ENCODE results near the gene DNAJC21. TPM values are rescaled to one million over a fixed set of nuclear protein-coding genes. Genes with fewer than 3 reads are reported as not detected.
"Not testable (repeated sequence)": the region's sequence is repeated elsewhere in the genome, so short reads cannot be mapped to it uniquely, and the experiment has no call there.

Gene DNAJC21
- polyA plus RNA-seq, 2 of the 4 experiments (the other 2 are of a cell fraction): 31.1 to 36.5 TPM

DNA sequence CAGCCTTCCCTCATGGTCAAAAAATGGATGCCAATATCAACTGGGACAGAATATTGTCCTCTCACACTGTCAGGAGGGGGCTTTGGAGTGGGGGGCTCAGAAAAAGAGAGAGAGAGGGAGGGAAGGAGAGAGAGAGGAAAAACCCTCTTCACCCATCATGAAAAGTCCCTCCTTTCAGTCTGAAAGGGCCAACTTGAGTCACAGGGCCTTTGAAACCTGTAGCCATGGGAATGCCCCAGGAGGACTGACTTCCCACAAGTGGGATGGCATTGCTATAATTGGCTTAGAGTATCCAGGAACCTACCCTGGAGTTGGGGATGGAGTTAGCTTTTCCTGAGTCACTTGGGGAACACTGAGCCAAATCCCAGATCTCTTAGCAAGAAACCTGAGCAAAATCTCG lies 41.2 kb downstream of the DNAJC21 start:
- ATAC-seq (no peak), FAIRE-seq (no peak), DNase-seq (ENCODE audit: low read depth in 1 of 2, low spot score in 1 of 2) (no peak)
- H3K9me3 ChIP-seq: no peaks in the 10 kb centered on the region
- no peak overlapping the region for H3K27ac ChIP-seq
- H3K4me3 ChIP-seq: no peak overlapping the region
- H3K4me2 ChIP-seq: no peak overlapping the region
- TF ChIP-seq NFE2L2 (conservative IDR thresholded peaks at IDR 0.05; ENCODE audit: low read length) (no peak), POLR2AphosphoS2 (conservative IDR thresholded peaks at IDR 0.05; ENCODE audit: low read length) (no peak), RFX5 (IDR thresholded peaks at IDR 0.05) (no peak)
- TF ChIP-seq, protein P1, sequence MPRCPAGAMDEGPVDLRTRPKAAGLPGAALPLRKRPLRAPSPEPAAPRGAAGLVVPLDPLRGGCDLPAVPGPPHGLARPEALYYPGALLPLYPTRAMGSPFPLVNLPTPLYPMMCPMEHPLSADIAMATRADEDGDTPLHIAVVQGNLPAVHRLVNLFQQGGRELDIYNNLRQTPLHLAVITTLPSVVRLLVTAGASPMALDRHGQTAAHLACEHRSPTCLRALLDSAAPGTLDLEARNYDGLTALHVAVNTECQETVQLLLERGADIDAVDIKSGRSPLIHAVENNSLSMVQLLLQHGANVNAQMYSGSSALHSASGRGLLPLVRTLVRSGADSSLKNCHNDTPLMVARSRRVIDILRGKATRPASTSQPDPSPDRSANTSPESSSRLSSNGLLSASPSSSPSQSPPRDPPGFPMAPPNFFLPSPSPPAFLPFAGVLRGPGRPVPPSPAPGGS (IDR thresholded peaks at IDR 0.05): no peak
- ChIA-PET CTCF (interaction anchor here (1.2 kb wide), 1 partner anchor 33 kb away, joined by 3 read pairs; no protein-coding TSS in a partner anchor), POLR2A (no interaction called here)
- 65% methylated on average over 1 of the region's 1 CpG for WGBS (ENCODE audit: missing lambda C conversion rate)
- no peaks in the 10 kb centered on the region for H3K4me1 ChIP-seq

DNA sequence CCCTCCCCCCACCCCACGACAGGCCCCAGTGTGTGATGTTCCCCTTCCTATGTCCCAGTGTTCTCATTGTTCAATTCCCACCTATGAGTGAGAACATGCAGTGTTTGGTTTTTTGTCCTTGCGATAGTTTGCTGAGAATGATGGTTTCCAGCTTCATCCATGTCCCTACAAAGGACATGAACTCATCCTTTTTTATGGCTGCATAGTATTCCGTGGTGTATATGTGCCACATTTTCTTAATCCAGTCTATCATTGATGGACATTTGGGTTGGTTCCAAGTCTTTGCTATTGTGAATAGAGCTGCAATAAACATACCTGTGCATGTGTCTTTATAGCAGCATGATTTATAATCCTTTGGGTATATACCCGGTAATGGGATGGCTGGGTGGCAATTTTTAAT lies 42.3 kb downstream of the DNAJC21 start:
- CTCF ChIA-PET: interaction anchor here (1.3 kb wide), 1 partner anchor 13 kb away, joined by 3 read pairs; no protein-coding TSS in a partner anchor
- H3K4me2 ChIP-seq; H3K4me3 ChIP-seq; POLR2A ChIA-PET; H3K4me1 ChIP-seq; DNase-seq (ENCODE audit: low read depth in 1 of 2, low spot score in 1 of 2); ATAC-seq; H3K27ac ChIP-seq; H3K9me3 ChIP-seq; FAIRE-seq: not testable (repeated sequence)
- 61% methylated on average over 2 of the region's 4 CpGs for WGBS (ENCODE audit: missing lambda C conversion rate)

DNA sequence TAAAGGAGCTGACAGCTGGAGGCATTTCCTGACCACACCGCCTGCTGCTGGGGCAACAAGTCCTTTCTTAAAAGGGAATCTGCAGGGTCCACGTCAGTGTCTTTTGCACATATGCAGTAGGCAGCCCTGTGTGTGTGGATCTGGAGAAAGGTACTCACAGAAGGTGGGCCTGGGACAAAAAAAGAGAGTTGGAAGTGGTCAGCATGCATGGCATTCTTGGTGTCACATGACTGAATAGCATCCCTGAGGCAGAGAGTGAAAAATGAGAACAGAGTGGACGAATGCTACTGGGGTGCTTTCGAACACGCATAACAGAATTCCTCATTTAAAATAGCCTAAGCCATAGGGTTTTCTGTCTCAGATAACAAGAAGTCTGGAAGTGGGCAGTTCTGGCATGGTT lies 47.0 kb downstream of the DNAJC21 start:
- Histone ChIP-seq H3K4me2 (no peak overlapping the region), H3K4me3 (no peak overlapping the region), H3K4me1 (no peaks in the 10 kb centered on the region), H3K27ac (no peak overlapping the region), H3K9me3 (no peaks in the 10 kb centered on the region)
- ChIA-PET CTCF (interaction anchor here (1.2 to 2.1 kb wide), 2 partner anchors 16 to 18 kb away, joined by 3 to 8 read pairs; no protein-coding TSS in a partner anchor), POLR2A (no interaction called here)
- ATAC-seq: no peak
- FAIRE-seq: no peak
- no peak for TF ChIP-seq MAFK (IDR thresholded peaks at IDR 0.05; ENCODE audit: partially characterized antibody)
- no peak for TF ChIP-seq PHF8 (IDR thresholded peaks at IDR 0.05; ENCODE audit: borderline replicate concordance, low read depth)
- TF ChIP-seq, protein P2, sequence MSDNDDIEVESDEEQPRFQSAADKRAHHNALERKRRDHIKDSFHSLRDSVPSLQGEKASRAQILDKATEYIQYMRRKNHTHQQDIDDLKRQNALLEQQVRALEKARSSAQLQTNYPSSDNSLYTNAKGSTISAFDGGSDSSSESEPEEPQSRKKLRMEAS (IDR thresholded peaks at IDR 0.05): no peak
- TF ChIP-seq, protein P3, sequence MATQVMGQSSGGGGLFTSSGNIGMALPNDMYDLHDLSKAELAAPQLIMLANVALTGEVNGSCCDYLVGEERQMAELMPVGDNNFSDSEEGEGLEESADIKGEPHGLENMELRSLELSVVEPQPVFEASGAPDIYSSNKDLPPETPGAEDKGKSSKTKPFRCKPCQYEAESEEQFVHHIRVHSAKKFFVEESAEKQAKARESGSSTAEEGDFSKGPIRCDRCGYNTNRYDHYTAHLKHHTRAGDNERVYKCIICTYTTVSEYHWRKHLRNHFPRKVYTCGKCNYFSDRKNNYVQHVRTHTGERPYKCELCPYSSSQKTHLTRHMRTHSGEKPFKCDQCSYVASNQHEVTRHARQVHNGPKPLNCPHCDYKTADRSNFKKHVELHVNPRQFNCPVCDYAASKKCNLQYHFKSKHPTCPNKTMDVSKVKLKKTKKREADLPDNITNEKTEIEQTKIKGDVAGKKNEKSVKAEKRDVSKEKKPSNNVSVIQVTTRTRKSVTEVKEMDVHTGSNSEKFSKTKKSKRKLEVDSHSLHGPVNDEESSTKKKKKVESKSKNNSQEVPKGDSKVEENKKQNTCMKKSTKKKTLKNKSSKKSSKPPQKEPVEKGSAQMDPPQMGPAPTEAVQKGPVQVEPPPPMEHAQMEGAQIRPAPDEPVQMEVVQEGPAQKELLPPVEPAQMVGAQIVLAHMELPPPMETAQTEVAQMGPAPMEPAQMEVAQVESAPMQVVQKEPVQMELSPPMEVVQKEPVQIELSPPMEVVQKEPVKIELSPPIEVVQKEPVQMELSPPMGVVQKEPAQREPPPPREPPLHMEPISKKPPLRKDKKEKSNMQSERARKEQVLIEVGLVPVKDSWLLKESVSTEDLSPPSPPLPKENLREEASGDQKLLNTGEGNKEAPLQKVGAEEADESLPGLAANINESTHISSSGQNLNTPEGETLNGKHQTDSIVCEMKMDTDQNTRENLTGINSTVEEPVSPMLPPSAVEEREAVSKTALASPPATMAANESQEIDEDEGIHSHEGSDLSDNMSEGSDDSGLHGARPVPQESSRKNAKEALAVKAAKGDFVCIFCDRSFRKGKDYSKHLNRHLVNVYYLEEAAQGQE (IDR thresholded peaks at IDR 0.05): no peak
- TF ChIP-seq, protein P4, sequence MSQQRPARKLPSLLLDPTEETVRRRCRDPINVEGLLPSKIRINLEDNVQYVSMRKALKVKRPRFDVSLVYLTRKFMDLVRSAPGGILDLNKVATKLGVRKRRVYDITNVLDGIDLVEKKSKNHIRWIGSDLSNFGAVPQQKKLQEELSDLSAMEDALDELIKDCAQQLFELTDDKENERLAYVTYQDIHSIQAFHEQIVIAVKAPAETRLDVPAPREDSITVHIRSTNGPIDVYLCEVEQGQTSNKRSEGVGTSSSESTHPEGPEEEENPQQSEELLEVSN (IDR thresholded peaks at IDR 0.05; ENCODE audit: borderline replicate concordance, low read depth): no peak
- no peak for TF ChIP-seq KDM5A (IDR thresholded peaks at IDR 0.05)
- TF ChIP-seq, protein P1 (IDR thresholded peaks at IDR 0.05): no peak
- TF ChIP-seq NPAS2 (CRISPR knock-in tag; IDR thresholded peaks at IDR 0.05; ENCODE audit: borderline replicate concordance): no peak
- TF ChIP-seq RNF2 (IDR thresholded peaks at IDR 0.05; ENCODE audit: borderline replicate concordance, low read depth): no peak
- TF ChIP-seq HDAC2 (IDR thresholded peaks at IDR 0.05): no peak
- TF ChIP-seq HEYL (CRISPR knock-in tag; IDR thresholded peaks at IDR 0.05): no peak
- TF ChIP-seq GATA3 (IDR thresholded peaks at IDR 0.05; ENCODE audit: borderline replicate concordance): no peak
- TF ChIP-seq BHLHE40 (IDR thresholded peaks at IDR 0.05; ENCODE audit: low read depth, low read length): no peak
- TF ChIP-seq, protein P5, sequence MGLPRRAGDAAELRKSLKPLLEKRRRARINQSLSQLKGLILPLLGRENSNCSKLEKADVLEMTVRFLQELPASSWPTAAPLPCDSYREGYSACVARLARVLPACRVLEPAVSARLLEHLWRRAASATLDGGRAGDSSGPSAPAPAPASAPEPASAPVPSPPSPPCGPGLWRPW (IDR thresholded peaks at IDR 0.05): no peak
- TF ChIP-seq EHF (CRISPR knock-in tag; IDR thresholded peaks at IDR 0.05): no peak
- no peak for TF ChIP-seq ESRRA (IDR thresholded peaks at IDR 0.05; ENCODE audit: borderline replicate concordance, low read length)
- no peak for TF ChIP-seq NR3C1 (IDR thresholded peaks at IDR 0.05)
- TF ChIP-seq HOXA7 (CRISPR knock-in tag; IDR thresholded peaks at IDR 0.05): no peak
- 74% methylated on average over 5 of the region's 5 CpGs for WGBS (ENCODE audit: missing lambda C conversion rate)
- no peak for DNase-seq (ENCODE audit: low read depth in 1 of 2, low spot score in 1 of 2)
